A673 (cell line): ENCODE measurements around the gene KIF19.

Source experiments
- CTCF ChIP-seq: fragments of 300-800, 200-600 bp; sonication (generic); conservative IDR thresholded peaks from 2 replicates; pipeline ENCODE4 v1.5.1; 2017; ENCODE audit warnings: low read depth, mild to moderate bottlenecking, antibody characterized with exemption, low read length, moderate library complexity, mixed read lengths
- EZH2 ChIP-seq: fragments of 200-600 bp; sonication (generic); IDR thresholded peaks from 2 replicates; pipeline ENCODE4 v1.6.1; 2017; ENCODE audit warnings: borderline replicate concordance, low read depth, mild to moderate bottlenecking, mixed read lengths, antibody characterized with exemption, low read length; ENCODE audit not compliant: poor library complexity, severe bottlenecking

DNA sequence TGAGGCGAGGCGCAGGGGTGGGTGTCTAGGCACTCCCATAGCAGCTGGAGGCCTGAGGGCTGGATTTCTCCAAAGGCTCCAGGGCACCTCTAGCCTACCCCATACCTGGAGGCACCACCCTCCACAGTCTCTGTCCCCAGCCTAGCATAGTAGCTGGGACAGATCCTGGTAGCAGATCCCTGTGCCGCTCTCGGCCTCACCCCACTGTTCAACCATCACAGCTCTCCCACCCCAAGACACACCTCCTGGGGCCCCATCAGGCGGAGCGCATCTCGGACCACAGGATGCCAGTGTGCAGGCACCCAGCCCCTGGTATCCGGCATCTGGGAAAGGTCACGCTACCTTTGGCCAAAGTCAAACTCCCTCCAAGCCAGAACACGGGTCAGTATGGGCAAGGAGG is 28.5 kb downstream of the KIF19 start:
- TF ChIP-seq CTCF (no peak), EZH2 (no peak)
